HG03439 (cell line): ENCODE measurements around the gene DPP10.
"Not testable (repeated sequence)": the region's sequence is repeated elsewhere in the genome, so short reads cannot be mapped to it uniquely, and the experiment has no call there.

Source experiments
- ATAC-seq: cut with Tn5 transposase; IDR thresholded peaks from one replicate; pipeline ENCODE4 v1.9.1; 2021; ENCODE audit warnings: mild to moderate bottlenecking, moderate library complexity; ENCODE audit not compliant: unreplicated experiment

Gene DPP10

DNA sequence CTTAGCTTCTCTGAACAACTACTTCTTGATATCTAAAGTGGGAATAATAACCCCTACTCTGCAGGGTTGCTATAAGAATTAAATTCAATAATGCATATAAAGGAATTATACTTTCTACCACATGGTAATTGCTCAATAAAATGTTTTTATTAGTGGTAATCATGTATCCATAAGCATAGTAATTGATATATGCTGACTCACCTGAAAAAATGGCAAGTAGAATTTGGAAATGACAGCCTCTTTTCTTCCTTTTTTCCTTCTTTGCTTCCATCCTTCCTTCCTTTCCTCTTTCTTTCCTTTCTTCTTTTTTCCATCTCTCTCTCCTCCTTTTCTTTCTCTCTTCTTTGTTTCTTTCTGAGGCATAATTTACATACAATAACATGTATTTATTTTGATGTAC, 65.3 kb downstream of the DPP10 start:
- ATAC-seq: no peak

GRCh38 chr2:114515882-114516281, 73.4 kb downstream of the DPP10 start:
- no peak for ATAC-seq

DNA sequence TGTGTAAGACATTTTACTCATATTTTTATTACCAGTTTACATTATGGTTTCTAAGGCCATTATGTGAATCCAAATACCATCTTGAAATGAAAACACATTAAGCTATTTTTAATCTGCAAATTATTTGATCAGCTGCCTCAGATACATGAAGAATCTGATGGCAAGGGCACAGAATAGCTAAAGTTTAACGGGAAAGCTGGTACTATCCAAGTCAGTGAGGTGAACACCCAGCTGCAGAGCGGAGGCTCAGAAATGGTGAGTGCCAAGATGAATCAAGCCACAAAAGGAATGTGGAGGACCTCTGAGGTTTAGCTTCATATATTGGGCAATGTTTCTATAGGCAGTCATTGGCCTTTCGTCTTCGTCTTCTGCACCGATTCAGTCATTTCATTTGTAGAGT, 75.1 kb downstream of the DPP10 start:
- ATAC-seq: no peak

- ATAC-seq: no peak
These were observed 76.3 kb downstream of the DPP10 start for GRCh38 chr2:114518738-114519137.

- not testable (repeated sequence) for ATAC-seq
These were observed 80.2 kb downstream of the DPP10 start for GRCh38 chr2:114522612-114523011.

DNA sequence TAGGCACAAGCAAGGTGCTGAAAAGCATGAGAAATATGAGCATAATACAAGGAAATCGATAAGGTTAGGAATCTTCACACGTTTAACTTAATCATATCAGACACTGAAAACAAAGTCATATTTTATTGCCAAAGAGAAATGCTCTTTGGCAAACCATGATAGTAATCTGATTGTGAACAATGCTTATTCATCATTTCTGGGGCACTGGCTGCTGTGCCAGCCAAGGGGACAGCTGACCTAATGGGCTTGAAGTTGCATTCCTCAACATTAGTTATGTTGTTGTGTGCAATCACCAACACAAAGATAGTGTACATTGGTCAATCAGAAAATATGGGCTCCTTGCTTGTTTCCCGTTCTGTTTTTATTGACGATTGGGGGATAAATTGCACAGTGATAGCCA, 83.5 kb downstream of the DPP10 start:
- no peak for ATAC-seq

- no peak for ATAC-seq
These were observed 84.4 kb downstream of the DPP10 start for GRCh38 chr2:114526841-114527240.

- no peak for ATAC-seq
These were observed 85.0 kb downstream of the DPP10 start for GRCh38 chr2:114527330-114527983.

GRCh38 chr2:114534116-114535084, 92.0 kb downstream of the DPP10 start:
- ATAC-seq: no peak

DNA sequence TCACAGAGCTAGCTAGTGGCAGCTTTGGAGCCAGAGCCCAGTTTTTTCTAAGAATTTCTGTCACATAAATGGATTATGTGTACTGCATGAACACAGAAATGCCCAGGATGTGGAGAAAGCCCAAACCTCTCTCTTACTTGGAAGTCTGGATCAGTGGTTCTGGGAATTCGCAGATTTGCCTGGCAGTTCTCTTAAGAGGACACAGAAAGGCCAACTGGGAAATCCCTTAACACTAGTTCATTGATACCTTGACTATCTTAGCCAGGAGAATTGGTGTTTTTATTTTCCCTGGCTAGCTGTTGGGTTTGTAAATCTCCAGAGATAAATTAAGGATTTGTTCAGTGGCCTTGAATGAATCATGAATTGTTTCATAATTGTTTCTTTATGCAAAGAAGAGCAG, 95.3 kb downstream of the DPP10 start:
- no peak for ATAC-seq

DNA sequence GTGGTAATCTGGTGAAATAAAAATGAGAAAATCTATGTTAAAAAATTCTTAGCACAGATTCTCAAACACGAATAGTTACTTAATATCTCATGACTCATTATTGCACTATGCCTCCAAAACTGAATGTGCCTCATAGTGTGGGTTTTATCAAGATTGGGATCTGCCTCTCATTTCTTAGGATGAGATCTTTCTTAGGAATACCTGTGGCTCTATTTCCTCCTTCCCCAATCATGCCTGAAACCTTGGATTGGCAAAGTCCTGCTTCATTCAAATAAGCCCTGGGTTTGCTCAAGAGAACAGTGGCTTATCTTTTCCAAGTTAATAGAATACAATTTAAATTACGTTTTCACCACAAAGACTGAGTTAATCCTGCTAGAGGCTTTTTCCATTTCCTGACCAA, 100.3 kb downstream of the DPP10 start:
- no peak for ATAC-seq

- ATAC-seq: no peak
These were observed 100.9 kb downstream of the DPP10 start for GRCh38 chr2:114543236-114543766.

- no peak for ATAC-seq
These were observed 102.6 kb downstream of the DPP10 start for GRCh38 chr2:114545052-114545451.

DNA sequence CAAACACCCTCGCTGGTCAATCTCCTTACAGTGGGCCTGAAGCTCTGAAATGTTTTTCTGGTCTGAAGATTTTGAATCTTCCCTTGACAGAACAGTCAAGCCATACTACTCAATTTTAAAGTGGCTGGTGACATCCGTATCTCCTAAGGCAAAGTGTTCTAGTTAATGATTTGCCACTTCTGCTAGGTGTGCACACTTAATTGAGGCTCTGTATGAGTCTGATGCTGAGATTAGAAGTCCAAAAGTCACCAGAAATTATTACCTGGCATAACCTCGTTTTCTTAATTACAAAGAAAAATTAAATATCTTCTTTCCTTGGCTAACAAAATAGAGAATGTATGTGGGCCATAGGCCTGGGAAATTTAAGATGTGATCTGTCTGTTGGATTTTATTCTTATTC, 104.1 kb downstream of the DPP10 start:
- no peak for ATAC-seq

- no peak for ATAC-seq
These were observed 105.7 kb downstream of the DPP10 start for GRCh38 chr2:114548151-114548550.

DNA sequence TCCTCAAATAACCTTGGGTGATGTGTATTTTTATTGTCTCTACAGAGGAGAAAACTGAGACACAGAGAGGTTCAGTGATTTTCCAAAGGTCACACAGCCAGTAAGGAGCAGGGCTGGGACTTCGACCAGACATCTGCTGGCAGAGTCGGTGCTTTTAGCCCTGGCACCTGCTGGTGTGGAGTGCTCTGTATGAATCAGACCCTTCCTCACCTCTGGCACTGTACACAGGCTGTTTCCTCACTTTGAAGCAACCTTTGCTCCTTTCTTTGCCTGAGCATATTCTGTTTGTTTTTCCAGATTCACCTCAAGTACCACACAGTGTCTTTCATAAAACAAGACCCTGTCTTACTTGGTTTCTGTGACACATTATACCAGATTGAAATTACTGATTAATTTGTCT, 107.9 kb downstream of the DPP10 start:
- ATAC-seq: no peak

GRCh38 chr2:114550895-114551793, 108.7 kb downstream of the DPP10 start:
- no peak for ATAC-seq

DNA sequence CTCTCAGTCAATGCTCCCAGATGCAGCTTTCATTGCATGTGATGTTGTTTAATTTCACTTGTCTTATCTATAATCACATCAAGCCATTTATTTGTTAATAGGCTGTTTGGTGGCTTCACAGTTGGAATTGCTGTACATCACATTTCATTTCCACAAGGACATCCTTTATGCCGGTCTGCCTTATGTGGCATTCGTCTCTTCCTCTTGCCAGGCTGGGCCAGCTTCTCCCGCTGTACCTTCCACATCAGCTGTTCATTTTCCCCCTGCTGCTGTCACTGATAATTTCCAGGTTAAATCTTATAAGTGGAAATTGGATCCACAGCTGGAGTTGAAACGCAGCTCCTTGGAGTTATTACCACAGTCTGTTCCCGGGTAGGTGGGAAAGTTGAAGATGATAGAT, 110.6 kb downstream of the DPP10 start:
- no peak for ATAC-seq

- no peak for ATAC-seq
These were observed 126.7 kb downstream of the DPP10 start for GRCh38 chr2:114569166-114569565.

- no peak for ATAC-seq
These were observed 135.2 kb downstream of the DPP10 start for GRCh38 chr2:114577657-114578056.

- ATAC-seq: no peak
These were observed 137.1 kb downstream of the DPP10 start for GRCh38 chr2:114579542-114579941.
